ENCODE data around the gene ELL3.
"Not testable (repeated sequence)": the region's sequence is repeated elsewhere in the genome, so short reads cannot be mapped to it uniquely, and the experiment has no call there.

ELL3 gene

GRCh38 chr15:43728053-43728725 is 48.6 kb downstream of the ELL3 start:
- not testable (repeated sequence) for DNase-seq

- DNase-seq: not testable (repeated sequence)
Observed at GRCh38 chr15:43726306-43726705, 50.5 kb downstream of the ELL3 start.

GRCh38 chr15:43723151-43723550 is 53.6 kb downstream of the ELL3 start:
- no peak for DNase-seq

Data from hypothalamus (tissue), 51 donors.